Right lung (tissue), 5 donors: ENCODE results near the gene FYB1. TPM values are rescaled to one million over a fixed set of nuclear protein-coding genes. Genes with fewer than 3 reads are reported as not detected.
"Not testable (repeated sequence)": the region's sequence is repeated elsewhere in the genome, so short reads cannot be mapped to it uniquely, and the experiment has no call there.

ENCODE experiments used
- DNase-seq, 2 donors: peaks; one replicate each; pipeline ENCODE4 v3.0.0-alpha.2; 2013
- polyA plus RNA-seq, 5 donors: library from polyadenylated mRNA; unstranded; fragments of 120-200 nt; gene quantifications; one replicate each; pipeline versions ENCODE4 v1.2.1 to v1.2.3, GENCODE V29; 2013; ENCODE audit warnings: inconsistent platforms in 1 of 5, low replicate concordance in 1 of 5; ENCODE audit not compliant: insufficient read length in 5 of 5, insufficient read depth in 1 of 5

Gene FYB1
- polyA plus RNA-seq, 5 donors, result 2.2 to 5.2 (median 3.9) TPM

- DNase-seq, result no peak
These were observed 29.9 kb downstream of the FYB1 start for GRCh38 chr5:39189292-39189955.

- DNase-seq, result no peak
These were observed 31.3 kb downstream of the FYB1 start for GRCh38 chr5:39187831-39188731.

- DNase-seq, result no peak
These were observed 32.4 kb downstream of the FYB1 start for GRCh38 chr5:39186722-39187539.

- DNase-seq, result no peak
These were observed 33.1 kb downstream of the FYB1 start for GRCh38 chr5:39186289-39186688.

GRCh38 chr5:39185761-39186160 is 33.6 kb downstream of the FYB1 start:
- DNase-seq, result no peak

- DNase-seq, result not testable (repeated sequence)
These were observed 39.8 kb downstream of the FYB1 start for GRCh38 chr5:39179561-39179960.

- DNase-seq, result no peak
These were observed 40.5 kb downstream of the FYB1 start for GRCh38 chr5:39178861-39179260.

- DNase-seq, result no peak
These were observed 41.2 kb downstream of the FYB1 start for GRCh38 chr5:39178171-39178570.

- no peak for DNase-seq
These were observed 41.8 kb downstream of the FYB1 start for GRCh38 chr5:39177631-39177964.

GRCh38 chr5:39176759-39177630 is 42.4 kb downstream of the FYB1 start:
- DNase-seq, result no peak

- no peak for DNase-seq
These were observed 43.9 kb downstream of the FYB1 start for GRCh38 chr5:39175273-39175955.

- DNase-seq, result no peak
These were observed 46.3 kb downstream of the FYB1 start for GRCh38 chr5:39173069-39173468.

- DNase-seq, result no peak
These were observed 46.8 kb downstream of the FYB1 start for GRCh38 chr5:39172593-39172992.

- DNase-seq, result no peak
These were observed 47.7 kb downstream of the FYB1 start for GRCh38 chr5:39171647-39172046.

- no peak for DNase-seq
These were observed 50.3 kb downstream of the FYB1 start for GRCh38 chr5:39169081-39169480.

- no peak for DNase-seq
These were observed 51.4 kb downstream of the FYB1 start for GRCh38 chr5:39167972-39168342.

GRCh38 chr5:39167141-39167971 is 52.0 kb downstream of the FYB1 start:
- DNase-seq, result no peak

- no peak for DNase-seq
These were observed 54.6 kb downstream of the FYB1 start for GRCh38 chr5:39164529-39165402.

- no peak for DNase-seq
These were observed 55.3 kb downstream of the FYB1 start for GRCh38 chr5:39164016-39164415.
